ENCODE results near the gene COL6A2. TPM values are rescaled to one million over a fixed set of nuclear protein-coding genes. Genes with fewer than 3 reads are reported as not detected.

Gene COL6A2
- total RNA-seq, 2 donors from 2014 or later: 10.8 to 11.3 TPM

DNA sequence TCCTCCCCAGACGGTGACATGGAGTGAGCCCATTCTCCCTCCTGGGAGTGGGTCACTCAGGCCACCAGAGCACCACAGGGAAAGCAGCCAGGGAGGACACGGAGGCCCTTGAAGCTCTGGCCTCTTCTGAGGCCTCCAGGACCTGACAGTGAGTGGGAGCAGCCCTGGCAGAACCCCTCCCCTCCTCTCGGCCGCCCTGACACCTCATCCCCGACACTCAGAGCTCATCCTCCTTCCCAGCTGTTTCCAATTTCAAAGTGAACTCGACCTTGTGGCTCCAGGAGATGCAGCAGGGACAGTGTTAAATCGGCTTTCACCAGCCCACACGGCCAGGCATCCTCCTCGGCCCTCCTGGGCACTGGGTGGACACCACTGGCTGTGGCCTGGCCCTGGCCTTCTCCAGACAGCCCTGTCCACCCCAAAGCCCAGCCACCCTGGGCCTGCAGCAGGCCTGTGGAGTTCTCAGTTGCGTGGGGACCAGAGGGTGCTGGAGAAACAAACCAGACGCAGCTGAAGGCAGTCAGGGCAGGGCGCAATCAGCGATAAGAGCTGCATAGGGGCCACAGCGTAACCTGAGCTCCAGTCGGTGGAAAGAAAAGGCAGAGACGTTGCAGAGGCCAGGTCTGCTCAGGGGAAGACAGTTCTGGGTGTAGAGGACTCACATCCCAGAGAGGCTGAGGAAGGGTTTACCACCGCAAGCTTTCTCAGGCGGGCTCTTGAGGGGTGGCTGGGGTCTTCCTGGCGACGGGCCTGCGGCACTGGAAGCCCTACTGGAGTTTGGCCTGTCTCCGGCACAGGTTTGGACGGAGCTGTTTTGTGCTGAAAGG, 30.4 kb downstream of the COL6A2 start:
- no peaks in the 10 kb centered on the region for H3K27me3 Mint-ChIP-seq (ENCODE audit: low read depth)
- no peaks in the 10 kb centered on the region for H3K4me1 Mint-ChIP-seq (ENCODE audit: low read depth)
- no peaks in the 10 kb centered on the region for H3K36me3 Mint-ChIP-seq (ENCODE audit: insufficient read depth in 2 of 2)
- peaks cover 0 to 3% of the 10 kb centered on the region in 2 donors for H3K9me3 Mint-ChIP-seq
- no peak overlapping the region for H3K4me3 Mint-ChIP-seq
- ATAC-seq (replicated peaks in 1 of 2) (no peak), DNase-seq (no peak)
- H3K27ac Mint-ChIP-seq: no peak overlapping the region

DNA sequence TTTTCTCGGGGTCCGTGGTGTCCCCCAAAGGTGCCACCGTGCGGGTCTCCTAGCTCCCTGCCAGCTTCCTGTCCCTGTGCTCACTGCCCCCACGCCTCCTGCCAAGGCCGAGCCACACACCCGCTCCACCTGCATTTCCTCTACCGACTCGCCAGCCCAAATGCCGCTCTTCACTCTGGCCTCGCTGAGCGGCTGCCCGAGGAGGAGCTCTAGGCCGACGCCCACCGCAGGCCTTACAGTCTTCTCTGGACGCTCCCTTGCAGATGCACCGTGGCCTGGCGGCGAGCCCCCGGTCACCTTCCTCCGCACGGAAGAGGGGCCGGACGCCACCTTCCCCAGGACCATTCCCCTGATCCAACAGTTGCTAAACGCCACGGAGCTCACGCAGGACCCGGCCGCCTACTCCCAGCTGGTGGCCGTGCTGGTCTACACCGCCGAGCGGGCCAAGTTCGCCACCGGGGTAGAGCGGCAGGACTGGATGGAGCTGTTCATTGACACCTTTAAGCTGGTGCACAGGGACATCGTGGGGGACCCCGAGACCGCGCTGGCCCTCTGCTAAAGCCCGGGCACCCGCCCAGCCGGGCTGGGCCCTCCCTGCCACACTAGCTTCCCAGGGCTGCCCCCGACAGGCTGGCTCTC, 31.1 kb downstream of the COL6A2 start:
- H3K27me3 Mint-ChIP-seq (ENCODE audit: low read depth): no peaks in the 10 kb centered on the region
- ATAC-seq (replicated peaks in 1 of 2): no peak
- no peak overlapping the region for H3K27ac Mint-ChIP-seq
- no peaks in the 10 kb centered on the region for H3K4me1 Mint-ChIP-seq (ENCODE audit: low read depth)
- no peak overlapping the region for H3K4me3 Mint-ChIP-seq
- H3K36me3 Mint-ChIP-seq (ENCODE audit: insufficient read depth in 2 of 2): no peaks in the 10 kb centered on the region
- DNase-seq: no peak
- no peaks in the 10 kb centered on the region for H3K9me3 Mint-ChIP-seq

DNA sequence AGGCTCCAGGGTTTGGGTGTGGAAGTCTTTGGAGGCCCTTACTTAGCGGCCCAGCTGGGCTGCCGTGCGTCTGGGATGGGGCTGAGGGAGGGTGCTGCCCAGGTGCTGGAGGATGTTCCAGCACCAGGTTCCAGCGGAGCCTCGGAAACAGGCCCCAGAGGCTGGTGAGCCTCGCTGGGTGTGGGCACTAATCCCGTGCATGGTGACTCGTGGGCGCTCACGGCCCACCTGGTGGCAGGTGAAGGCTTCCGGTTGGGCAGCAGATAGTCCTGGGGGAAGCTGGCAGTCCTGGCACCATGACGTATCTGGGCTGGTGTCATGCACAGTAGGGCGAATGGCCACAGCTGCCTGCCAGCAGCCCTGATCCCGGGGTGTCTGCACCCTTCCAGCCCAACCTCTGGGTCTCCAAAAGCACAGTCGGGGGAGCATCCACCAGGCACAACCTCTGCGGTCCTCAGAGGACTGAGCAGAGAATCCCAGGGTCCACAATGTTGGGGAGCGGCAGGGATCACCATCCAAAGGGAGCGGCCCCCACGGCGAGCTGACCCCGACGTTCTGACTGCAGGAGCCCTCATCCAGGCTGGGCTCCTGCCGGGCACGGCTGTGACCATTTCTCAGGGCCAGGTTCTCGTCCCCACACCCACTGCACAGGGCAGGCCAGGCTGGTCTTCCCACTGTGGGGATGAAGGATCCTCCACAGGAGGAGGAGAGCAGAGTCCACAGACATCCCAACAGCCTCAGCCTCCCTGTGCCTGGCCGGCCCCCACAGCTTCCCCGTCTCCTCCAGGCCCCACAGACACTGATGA, 32.1 kb downstream of the COL6A2 start:
- ATAC-seq (replicated peaks in 1 of 2) (no peak), DNase-seq (no peak)
- Mint-ChIP-seq H3K27ac (no peak overlapping the region), H3K36me3 (ENCODE audit: insufficient read depth in 2 of 2) (no peaks in the 10 kb centered on the region), H3K27me3 (ENCODE audit: low read depth) (no peaks in the 10 kb centered on the region), H3K9me3 (no peaks in the 10 kb centered on the region), H3K4me1 (ENCODE audit: low read depth) (no peaks in the 10 kb centered on the region), H3K4me3 (no peak overlapping the region)

DNA sequence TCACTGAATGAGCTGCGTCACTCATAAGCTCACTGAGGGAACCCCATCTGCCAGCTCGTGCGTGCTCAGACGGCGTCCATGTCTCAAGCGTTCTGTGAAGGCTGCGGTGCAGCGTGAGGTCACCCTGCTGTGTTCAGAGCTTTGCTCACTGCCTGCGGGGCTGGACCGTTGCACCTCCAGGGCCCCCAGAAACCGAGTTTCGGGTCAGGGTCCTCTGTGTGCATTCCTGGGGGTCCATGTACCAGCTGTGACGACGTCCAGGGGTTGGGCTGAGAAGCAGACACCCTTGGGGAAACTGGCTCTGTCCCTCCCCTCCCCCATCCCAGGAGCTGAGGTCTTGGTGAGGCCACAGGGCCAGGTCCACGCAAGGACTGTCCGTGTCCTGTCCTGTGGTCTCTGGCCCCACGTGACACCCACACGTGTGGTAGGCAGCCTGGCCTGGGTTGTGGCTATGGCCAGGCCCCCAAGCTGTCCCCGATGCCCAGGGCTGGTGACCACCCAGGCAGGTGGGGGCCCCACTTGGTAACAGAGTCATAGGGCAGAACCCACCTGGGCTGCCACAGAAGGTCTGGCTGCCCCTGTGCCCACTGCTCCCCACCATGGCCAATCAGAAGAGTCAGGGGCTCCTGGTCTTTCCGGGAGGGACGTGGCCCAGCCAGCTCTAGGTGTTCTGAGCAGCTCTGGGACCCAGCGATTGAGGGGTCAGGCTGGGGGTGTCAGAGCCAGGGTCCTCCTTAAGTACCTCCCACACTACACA, 33.1 kb downstream of the COL6A2 start:
- ATAC-seq (replicated peaks in 1 of 2) (no peak), DNase-seq (no peak)
- Mint-ChIP-seq H3K27ac (no peak overlapping the region), H3K27me3 (ENCODE audit: low read depth) (no peaks in the 10 kb centered on the region), H3K9me3 (no peaks in the 10 kb centered on the region), H3K36me3 (ENCODE audit: insufficient read depth in 2 of 2) (no peaks in the 10 kb centered on the region), H3K4me1 (ENCODE audit: low read depth) (no peaks in the 10 kb centered on the region), H3K4me3 (no peak overlapping the region)

DNA sequence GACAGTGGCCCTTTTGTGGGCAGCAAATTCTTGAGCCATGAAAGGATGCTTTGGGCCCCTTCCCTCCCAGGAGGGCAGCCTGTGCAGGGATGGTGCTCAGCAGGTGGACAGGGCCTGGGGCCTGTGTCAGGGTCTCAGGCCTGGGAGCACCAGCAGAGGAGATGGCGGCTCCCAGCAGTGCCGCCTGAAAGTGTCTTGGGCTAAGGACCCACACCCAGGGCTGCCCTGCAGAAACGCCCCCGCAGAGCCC, 33.6 kb downstream of the COL6A2 start:
- no peak for DNase-seq
- H3K4me3 Mint-ChIP-seq: no peak overlapping the region
- no peak for ATAC-seq (replicated peaks in 1 of 2)
- H3K4me1 Mint-ChIP-seq (ENCODE audit: low read depth): no peaks in the 10 kb centered on the region
- no peaks in the 10 kb centered on the region for H3K9me3 Mint-ChIP-seq
- H3K27me3 Mint-ChIP-seq (ENCODE audit: low read depth): no peaks in the 10 kb centered on the region
- no peaks in the 10 kb centered on the region for H3K36me3 Mint-ChIP-seq (ENCODE audit: insufficient read depth in 2 of 2)
- H3K27ac Mint-ChIP-seq: no peak overlapping the region

DNA sequence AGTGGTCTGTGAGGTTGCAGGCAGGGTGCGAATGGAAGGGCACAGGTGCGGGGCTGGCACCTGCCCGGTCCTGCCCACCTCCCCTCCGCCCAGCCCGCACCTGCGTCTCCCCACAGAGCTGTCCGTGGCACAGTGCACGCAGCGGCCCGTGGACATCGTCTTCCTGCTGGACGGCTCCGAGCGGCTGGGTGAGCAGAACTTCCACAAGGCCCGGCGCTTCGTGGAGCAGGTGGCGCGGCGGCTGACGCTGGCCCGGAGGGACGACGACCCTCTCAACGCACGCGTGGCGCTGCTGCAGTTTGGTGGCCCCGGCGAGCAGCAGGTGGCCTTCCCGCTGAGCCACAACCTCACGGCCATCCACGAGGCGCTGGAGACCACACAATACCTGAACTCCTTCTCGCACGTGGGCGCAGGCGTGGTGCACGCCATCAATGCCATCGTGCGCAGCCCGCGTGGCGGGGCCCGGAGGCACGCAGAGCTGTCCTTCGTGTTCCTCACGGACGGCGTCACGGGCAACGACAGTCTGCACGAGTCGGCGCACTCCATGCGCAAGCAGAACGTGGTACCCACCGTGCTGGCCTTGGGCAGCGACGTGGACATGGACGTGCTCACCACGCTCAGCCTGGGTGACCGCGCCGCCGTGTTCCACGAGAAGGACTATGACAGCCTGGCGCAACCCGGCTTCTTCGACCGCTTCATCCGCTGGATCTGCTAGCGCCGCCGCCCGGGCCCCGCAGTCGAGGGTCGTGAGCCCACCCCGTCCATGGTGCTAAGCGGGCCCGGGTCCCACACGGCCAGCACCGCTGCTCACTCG, 34.1 kb downstream of the COL6A2 start:
- ATAC-seq (replicated peaks in 1 of 2): no peak
- DNase-seq: no peak
- H3K27ac Mint-ChIP-seq: no peak overlapping the region
- H3K4me1 Mint-ChIP-seq (ENCODE audit: low read depth): no peaks in the 10 kb centered on the region
- H3K36me3 Mint-ChIP-seq (ENCODE audit: insufficient read depth in 2 of 2): no peaks in the 10 kb centered on the region
- H3K9me3 Mint-ChIP-seq: no peaks in the 10 kb centered on the region
- H3K27me3 Mint-ChIP-seq (ENCODE audit: low read depth): no peaks in the 10 kb centered on the region
- H3K4me3 Mint-ChIP-seq: no peak overlapping the region

DNA sequence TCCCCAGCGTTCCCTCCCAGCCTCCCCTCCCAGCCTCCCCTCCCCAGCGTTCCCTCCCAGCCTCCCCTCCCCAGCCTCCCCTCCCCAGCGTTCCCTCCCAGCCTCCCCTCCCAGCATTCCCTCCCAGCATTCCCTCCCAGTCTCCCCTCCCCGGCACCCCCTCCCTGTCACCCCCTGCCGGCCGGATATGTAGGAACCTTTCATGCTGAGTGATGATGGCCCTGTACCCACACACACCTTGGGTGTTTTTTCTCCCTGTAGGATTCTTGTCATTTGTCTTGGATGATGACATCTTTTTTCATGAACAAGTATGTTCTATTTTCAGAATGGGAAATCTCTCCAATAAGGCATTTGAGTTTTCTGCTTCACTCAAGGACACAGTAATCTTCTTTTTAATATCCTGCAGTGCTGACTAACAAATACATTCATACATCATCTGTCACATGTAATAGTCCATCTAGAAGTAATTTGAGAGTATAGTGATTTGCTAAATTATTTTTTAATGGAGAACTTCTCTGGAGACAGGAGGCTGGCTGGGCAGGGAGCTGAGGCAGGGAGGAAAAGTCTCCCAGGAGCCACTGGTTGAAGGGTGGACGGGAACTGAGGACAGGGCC, 38.0 kb downstream of the COL6A2 start:
- DNase-seq (no peak), ATAC-seq (replicated peaks in 1 of 2) (no peak)
- Mint-ChIP-seq H3K4me1 (ENCODE audit: low read depth) (no peaks in the 10 kb centered on the region), H3K27me3 (ENCODE audit: low read depth) (peaks cover 10% of the 10 kb centered on the region), H3K4me3 (no peak overlapping the region), H3K36me3 (ENCODE audit: insufficient read depth in 2 of 2) (no peaks in the 10 kb centered on the region), H3K9me3 (no peaks in the 10 kb centered on the region), H3K27ac (no peak overlapping the region)

DNA sequence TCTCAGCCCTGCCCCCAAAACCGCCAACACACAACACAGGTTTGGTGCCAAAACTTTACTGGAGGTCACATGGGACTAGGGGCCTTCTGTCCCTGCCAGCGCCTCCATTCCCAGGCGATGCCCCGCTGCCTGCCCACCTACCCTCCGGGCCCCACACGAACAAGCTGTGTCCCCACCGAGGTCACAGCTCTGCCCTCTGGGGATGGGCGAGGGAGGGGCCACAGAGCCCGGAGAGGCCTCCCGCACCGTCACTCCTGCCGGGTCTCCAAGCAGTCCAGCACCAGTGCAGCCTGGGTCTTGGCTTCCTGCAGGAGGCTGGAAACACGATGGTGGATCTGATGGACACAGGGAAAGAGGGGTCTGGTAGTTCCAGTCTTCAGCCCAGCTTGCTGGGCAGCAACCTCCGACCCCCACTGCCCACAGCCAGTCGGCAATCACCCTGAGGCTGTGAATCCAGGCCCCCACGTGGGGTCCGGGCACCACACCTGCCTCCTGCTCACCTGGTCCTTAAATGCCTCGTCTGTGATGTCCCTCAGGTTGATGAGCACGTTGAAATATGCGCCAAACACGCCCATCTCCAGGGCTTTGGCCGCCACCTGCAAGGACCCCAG, 38.9 kb downstream of the COL6A2 start:
- no peak overlapping the region for H3K4me3 Mint-ChIP-seq
- no peaks in the 10 kb centered on the region for H3K9me3 Mint-ChIP-seq
- H3K36me3 Mint-ChIP-seq (ENCODE audit: insufficient read depth in 2 of 2): no peaks in the 10 kb centered on the region
- no peaks in the 10 kb centered on the region for H3K4me1 Mint-ChIP-seq (ENCODE audit: low read depth)
- ATAC-seq (replicated peaks in 1 of 2): no peak
- H3K27ac Mint-ChIP-seq: no peak overlapping the region
- no peak for DNase-seq
- H3K27me3 Mint-ChIP-seq (ENCODE audit: low read depth): peaks cover 10% of the 10 kb centered on the region

DNA sequence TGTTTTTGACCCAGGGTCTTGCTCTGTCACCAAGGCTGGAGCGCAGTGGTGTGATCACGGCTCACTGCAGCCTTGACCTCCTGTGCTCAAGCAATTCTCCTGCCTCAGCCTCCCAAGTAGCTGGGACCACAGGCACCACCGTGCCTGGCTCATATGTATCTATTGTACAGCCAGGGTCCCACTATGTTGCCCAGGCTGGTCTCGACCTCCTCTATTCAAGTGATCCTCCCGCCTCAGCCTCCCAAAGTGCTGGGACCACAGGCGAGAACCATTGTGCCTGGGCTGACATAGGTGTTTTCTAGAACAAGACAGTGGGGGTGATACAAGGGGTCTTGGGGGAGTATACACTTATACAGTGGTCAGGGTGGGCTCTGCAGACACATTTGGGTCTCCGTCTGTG, 40.0 kb downstream of the COL6A2 start:
- no peak for DNase-seq
- Mint-ChIP-seq H3K27ac (no peak overlapping the region), H3K9me3 (no peaks in the 10 kb centered on the region), H3K4me3 (no peak overlapping the region), H3K36me3 (ENCODE audit: insufficient read depth in 2 of 2) (no peaks in the 10 kb centered on the region), H3K4me1 (ENCODE audit: low read depth) (no peaks in the 10 kb centered on the region), H3K27me3 (ENCODE audit: low read depth) (peaks cover 10% of the 10 kb centered on the region)
- no peak for ATAC-seq (replicated peaks in 1 of 2)

DNA sequence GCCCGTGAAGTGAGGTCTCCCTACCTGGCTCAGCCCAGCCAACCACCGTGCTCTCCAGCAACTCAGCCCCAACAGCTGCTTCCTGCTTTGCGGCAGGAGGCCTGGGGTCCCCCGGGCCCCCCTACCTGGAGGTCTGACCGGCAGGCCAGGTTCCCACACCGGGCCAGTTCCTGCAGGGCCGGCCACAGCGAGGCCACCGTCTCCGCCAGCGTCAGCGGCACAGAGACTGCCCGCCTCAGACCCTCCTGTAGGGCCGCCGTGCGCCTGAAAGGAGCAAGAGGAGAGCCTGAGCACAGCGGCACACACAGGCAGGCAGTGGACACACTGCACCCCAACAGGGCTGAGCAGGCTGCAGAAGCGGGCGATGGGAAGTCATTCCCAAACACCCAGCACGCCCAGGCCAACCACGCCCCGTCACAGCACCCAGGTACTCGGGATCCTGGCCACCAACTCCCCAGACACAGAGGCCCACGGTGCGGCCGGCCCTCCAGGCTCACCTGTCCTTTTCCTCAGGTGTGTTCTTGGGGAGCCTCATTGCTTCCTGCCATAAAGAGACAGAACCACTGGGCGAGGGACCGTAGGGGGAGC, 40.6 kb downstream of the COL6A2 start:
- H3K27me3 Mint-ChIP-seq (ENCODE audit: low read depth): peaks cover 10% of the 10 kb centered on the region

DNA sequence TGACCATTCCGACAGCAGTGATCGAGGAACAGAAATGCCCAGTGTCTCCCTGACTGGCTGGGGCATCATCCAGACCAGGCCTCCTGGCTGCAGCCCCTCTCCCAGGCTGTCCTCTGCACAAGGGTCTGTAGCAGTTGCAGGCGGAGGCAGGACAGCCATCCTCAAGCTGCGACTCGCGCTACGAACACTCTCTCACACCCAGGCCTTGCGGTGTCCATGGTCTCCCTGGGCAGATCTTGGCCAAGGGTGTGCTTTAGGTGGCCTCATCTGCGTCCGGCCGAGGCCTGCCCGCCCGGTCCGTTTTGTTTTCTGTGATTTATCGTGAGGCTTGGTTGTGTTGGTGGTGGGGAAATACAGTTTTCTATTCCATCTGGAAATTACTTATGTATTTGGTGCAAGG, 41.8 kb downstream of the COL6A2 start:
- Mint-ChIP-seq H3K36me3 (ENCODE audit: insufficient read depth in 2 of 2) (no peaks in the 10 kb centered on the region), H3K27me3 (ENCODE audit: low read depth) (peaks cover 10% of the 10 kb centered on the region), H3K4me3 (no peak overlapping the region), H3K4me1 (ENCODE audit: low read depth) (peaks cover 12% of the 10 kb centered on the region), H3K27ac (no peak overlapping the region), H3K9me3 (no peaks in the 10 kb centered on the region)
- no peak for DNase-seq
- no peak for ATAC-seq (replicated peaks in 1 of 2)

More for the DNA sequence above, 40.6 kb downstream of the COL6A2 start:
- no peaks in the 10 kb centered on the region for H3K36me3 Mint-ChIP-seq (ENCODE audit: insufficient read depth in 2 of 2)
- peaks cover 2% of the 10 kb centered on the region for H3K4me1 Mint-ChIP-seq (ENCODE audit: low read depth)
- ATAC-seq (replicated peaks in 1 of 2): no peak
- H3K4me3 Mint-ChIP-seq: no peak overlapping the region
- no peak for DNase-seq
- no peak overlapping the region for H3K27ac Mint-ChIP-seq
- no peaks in the 10 kb centered on the region for H3K9me3 Mint-ChIP-seq
